Vagina (tissue), 2 donors: ENCODE results near the gene LY86. TPM values are rescaled to one million over a fixed set of nuclear protein-coding genes. Genes with fewer than 3 reads are reported as not detected.
A peak's percentile ranks its signal among the peaks of the same experiment; 100 is the strongest.

Experiments
- DNase-seq, 2 donors: peaks; one replicate each; pipeline ENCODE4 v3.0.0-alpha.2; 2017; ENCODE audit errors: extremely low spot score in 2 of 2
- H3K27ac ChIP-seq: fragments of 200-600 bp; sonication (generic); one replicate; pipeline ENCODE4 v1.5.1; 2019
- H3K27me3 ChIP-seq: fragments of 200-600 bp; sonication (generic); one replicate; pipeline ENCODE4 v1.5.1; 2019
- H3K36me3 ChIP-seq, 2 donors: fragments of 200-600 bp; sonication (generic); one replicate each; pipeline ENCODE4 v1.5.1; 2017 to 2019
- H3K4me1 ChIP-seq: fragments of 200-600 bp; sonication (generic); one replicate; pipeline ENCODE4 v1.5.1; 2019
- H3K4me3 ChIP-seq, 2 donors: fragments of 200-600 bp; sonication (generic); 1 replicate in 1 of 2; 2 replicates in 1 of 2; pipeline ENCODE4 v1.5.1; 2016 to 2019
- H3K9me3 ChIP-seq: fragments of 200-600 bp; sonication (generic); one replicate; pipeline ENCODE4 v1.5.1; 2019
- POLR2A ChIP-seq, 2 donors: fragments of 450-650 bp; IDR thresholded peaks; one replicate each; pipeline ENCODE4 v1.6.1; 2017; ENCODE audit warnings: antibody characterized with exemption in 2 of 2, mild to moderate bottlenecking in 2 of 2, moderate library complexity in 2 of 2
- POLR2AphosphoS5 ChIP-seq, 2 donors: sonication (generic); formaldehyde crosslinking; IDR thresholded peaks; one replicate each; pipeline ENCODE4 v1.9.0; 2017; ENCODE audit warnings: antibody characterized with exemption in 2 of 2, mild to moderate bottlenecking in 2 of 2, low read depth in 1 of 2; ENCODE audit not compliant: insufficient read depth in 1 of 2
- intact Hi-C: fragments of 100-400 bp; cut with DNase I; formaldehyde crosslinking; loops from one replicate; pipeline ENCODE4 v1.15.1; 2023
- total RNA-seq: library from RNA; depleted of rRNA; stranded (reverse); fragments of >200 nt; gene quantifications from one replicate; pipeline ENCODE4 v1.2.3, GENCODE V29; 2016
- TF ChIP-seq, protein P1 (sequence below), 3 experiments: fragments of 450-650 bp in 2 of 3; fragments of 200-600 bp in 1 of 3; sonication (generic) in 1 of 3; IDR thresholded peaks; one replicate each; pipeline ENCODE4 v1.5.1; 2017 to 2019; ENCODE audit warnings: antibody characterized with exemption in 3 of 3, mild to moderate bottlenecking in 2 of 3, moderate library complexity in 2 of 3

Gene LY86
- total RNA-seq, 1 donor from 2014 or later = 4.9 TPM

DNA sequence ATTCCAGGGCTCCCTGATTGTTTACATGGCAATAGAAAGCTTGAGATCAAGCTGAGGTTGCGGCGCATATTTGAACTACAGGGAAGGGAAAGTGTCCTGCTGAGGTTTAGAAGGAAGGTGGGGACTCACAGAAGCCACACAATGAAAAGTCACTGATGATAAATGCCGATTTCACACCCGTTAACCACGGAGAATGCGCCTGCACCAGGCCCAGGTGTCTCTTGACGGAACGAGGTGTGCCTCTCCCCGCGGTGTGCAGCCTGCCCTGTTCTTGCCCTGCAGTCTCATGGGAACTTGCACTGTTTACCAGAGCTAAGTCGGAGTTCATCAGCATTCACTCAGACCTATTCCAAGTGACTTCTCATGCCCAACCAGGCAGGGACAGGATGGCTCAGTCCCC lies 90.3 kb downstream of the LY86 start:
- peaks cover 5% of the 10 kb centered on the region for H3K4me1 ChIP-seq
- H3K27ac ChIP-seq = peak overlapping the region; percentile 46
- H3K27me3 ChIP-seq = no peaks in the 10 kb centered on the region
- H3K4me3 ChIP-seq = no peak overlapping the region
- no peak for DNase-seq
- intact Hi-C loops = no loop called here
- TF ChIP-seq, protein P1, sequence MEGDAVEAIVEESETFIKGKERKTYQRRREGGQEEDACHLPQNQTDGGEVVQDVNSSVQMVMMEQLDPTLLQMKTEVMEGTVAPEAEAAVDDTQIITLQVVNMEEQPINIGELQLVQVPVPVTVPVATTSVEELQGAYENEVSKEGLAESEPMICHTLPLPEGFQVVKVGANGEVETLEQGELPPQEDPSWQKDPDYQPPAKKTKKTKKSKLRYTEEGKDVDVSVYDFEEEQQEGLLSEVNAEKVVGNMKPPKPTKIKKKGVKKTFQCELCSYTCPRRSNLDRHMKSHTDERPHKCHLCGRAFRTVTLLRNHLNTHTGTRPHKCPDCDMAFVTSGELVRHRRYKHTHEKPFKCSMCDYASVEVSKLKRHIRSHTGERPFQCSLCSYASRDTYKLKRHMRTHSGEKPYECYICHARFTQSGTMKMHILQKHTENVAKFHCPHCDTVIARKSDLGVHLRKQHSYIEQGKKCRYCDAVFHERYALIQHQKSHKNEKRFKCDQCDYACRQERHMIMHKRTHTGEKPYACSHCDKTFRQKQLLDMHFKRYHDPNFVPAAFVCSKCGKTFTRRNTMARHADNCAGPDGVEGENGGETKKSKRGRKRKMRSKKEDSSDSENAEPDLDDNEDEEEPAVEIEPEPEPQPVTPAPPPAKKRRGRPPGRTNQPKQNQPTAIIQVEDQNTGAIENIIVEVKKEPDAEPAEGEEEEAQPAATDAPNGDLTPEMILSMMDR (IDR thresholded peaks at IDR 0.05) = no peak
- TF ChIP-seq POLR2AphosphoS5 (IDR thresholded peaks at IDR 0.05; ENCODE audit: insufficient read depth in 1 of 2, low read depth in 1 of 2) = no peak
- TF ChIP-seq POLR2A (IDR thresholded peaks at IDR 0.05) = no peak
- H3K9me3 ChIP-seq = no peaks in the 10 kb centered on the region
- no peaks in the 10 kb centered on the region for H3K36me3 ChIP-seq

DNA sequence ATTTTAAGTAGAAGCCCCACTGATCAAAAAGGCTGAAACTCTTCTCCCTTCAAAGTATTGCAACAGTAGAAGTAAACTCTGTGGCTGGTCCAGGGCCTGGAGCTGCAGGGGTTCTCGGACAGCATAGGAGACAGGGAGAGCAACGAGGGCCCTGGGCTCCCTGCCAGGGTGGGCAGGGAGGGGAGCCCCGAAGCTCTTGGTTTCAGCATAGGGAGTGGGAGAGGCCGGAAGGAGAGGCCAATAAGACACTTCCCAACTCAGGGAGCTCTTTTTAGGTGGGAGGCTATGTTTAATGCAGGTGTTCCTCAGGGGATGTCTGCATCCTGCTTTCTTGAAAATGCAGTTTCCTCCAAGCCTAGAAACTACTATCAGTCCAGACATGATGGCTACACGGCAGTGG lies 91.1 kb downstream of the LY86 start:
- Histone ChIP-seq H3K4me3 (no peak overlapping the region), H3K9me3 (no peaks in the 10 kb centered on the region), H3K36me3 (no peaks in the 10 kb centered on the region), H3K27me3 (no peaks in the 10 kb centered on the region), H3K27ac (no peak overlapping the region), H3K4me1 (peaks cover 5% of the 10 kb centered on the region)
- no peak for TF ChIP-seq POLR2AphosphoS5 (IDR thresholded peaks at IDR 0.05; ENCODE audit: insufficient read depth in 1 of 2, low read depth in 1 of 2)
- no peak for TF ChIP-seq POLR2A (IDR thresholded peaks at IDR 0.05)
- TF ChIP-seq, protein P1 (IDR thresholded peaks at IDR 0.05) = no peak
- intact Hi-C loops = no loop called here
- no peak for DNase-seq

GRCh38 chr6:6680526-6680925 lies 92.0 kb downstream of the LY86 start:
- Histone ChIP-seq H3K9me3 (no peaks in the 10 kb centered on the region), H3K27ac (no peak overlapping the region), H3K4me3 (no peak overlapping the region), H3K27me3 (no peaks in the 10 kb centered on the region), H3K4me1 (peaks cover 5% of the 10 kb centered on the region), H3K36me3 (no peaks in the 10 kb centered on the region)
- intact Hi-C loops = no loop called here
- DNase-seq = no peak
- TF ChIP-seq POLR2AphosphoS5 (IDR thresholded peaks at IDR 0.05; ENCODE audit: insufficient read depth in 1 of 2, low read depth in 1 of 2) (no peak), POLR2A (IDR thresholded peaks at IDR 0.05) (no peak)
- TF ChIP-seq, protein P1 (IDR thresholded peaks at IDR 0.05) = no peak

GRCh38 chr6:6681075-6681849 lies 92.7 kb downstream of the LY86 start:
- H3K4me1 ChIP-seq = peaks cover 5% of the 10 kb centered on the region

More at GRCh38 chr6:6681075-6681849, 92.7 kb downstream of the LY86 start:
- Histone ChIP-seq H3K27me3 (no peaks in the 10 kb centered on the region), H3K27ac (no peak overlapping the region), H3K4me3 (no peak overlapping the region), H3K9me3 (no peaks in the 10 kb centered on the region), H3K36me3 (no peaks in the 10 kb centered on the region)
- intact Hi-C loops = no loop called here
- TF ChIP-seq, protein P1 (IDR thresholded peaks at IDR 0.05) = no peak
- TF ChIP-seq POLR2A (IDR thresholded peaks at IDR 0.05) (no peak), POLR2AphosphoS5 (IDR thresholded peaks at IDR 0.05; ENCODE audit: insufficient read depth in 1 of 2, low read depth in 1 of 2) (no peak)
- DNase-seq = no peak
